MG63 (cell line): Measurements from ENCODE around the gene MAU2. TPM values are rescaled to one million over a fixed set of nuclear protein-coding genes. Genes with fewer than 3 reads are reported as not detected.

Experiments
- total RNA-seq: library from RNA; depleted of rRNA; stranded (reverse); fragments of >200 nt; shearing (Covaris generic); gene quantifications from 2 replicates; pipeline ENCODE4 v1.2.3, GENCODE V29; 2014; ENCODE audit warnings: low replicate concordance; rRNA removed

Gene MAU2
- total RNA-seq, 1 experiment from 2014 or later = 32.9 TPM

Other genes starting within 250 kb of the MAU2 start
- gene TMEM161A, start 182.4 kb upstream of the MAU2 start, total RNA-seq = 33.2 and 64.3 TPM in 2 replicates
- gene MEF2B, start 150.6 kb upstream of the MAU2 start, total RNA-seq = 2.1 TPM in 1 of 2 replicates, not detected in the other
- gene BORCS8, start 128.7 kb upstream of the MAU2 start, total RNA-seq = 16.5 and 37.4 TPM in 2 replicates
- 64.9 and 144 TPM in 2 replicates for gene RFXANK, start 128.6 kb upstream of the MAU2 start, total RNA-seq
- gene NR2C2AP, start 117.4 kb upstream of the MAU2 start, total RNA-seq = 46.4 and 63.1 TPM in 2 replicates
- gene NCAN, start 108.9 kb upstream of the MAU2 start, total RNA-seq = 0.07 and 0.79 TPM in 2 replicates
- gene TM6SF2, start 47.5 kb upstream of the MAU2 start, total RNA-seq = not detected in 2 replicates
- gene SUGP1, start 320 bp upstream of the MAU2 start, total RNA-seq = 28.9 and 57.0 TPM in 2 replicates
- 46.3 and 69.1 TPM in 2 replicates for gene GATAD2A, start 84.8 kb downstream of the MAU2 start, total RNA-seq
- 9.0 TPM in 1 of 2 replicates, not detected in the other for gene TSSK6, start 194.7 kb downstream of the MAU2 start, total RNA-seq
- 152 and 344 TPM in 2 replicates for gene NDUFA13, start 195.4 kb downstream of the MAU2 start, total RNA-seq
- gene YJEFN3, start 208.1 kb downstream of the MAU2 start, total RNA-seq = 3.1 and 4.8 TPM in 2 replicates
- 0.66 and 1.1 TPM in 2 replicates for gene CILP2, start 217.4 kb downstream of the MAU2 start, total RNA-seq